Activated naive CD8-positive, alpha-beta T cell treated with anti-CD3 and anti-CD28 coated beads, Interleukin-2, amount 50 U/mL, for 24 hours (primary cell): Measurements from ENCODE around the gene HIVEP3.

ENCODE experiments used
- ATAC-seq: fragments of 150-1000 bp; cut with Tn5 transposase; one replicate; pipeline ENCODE4 v1.10.0; 2021
- DNase-seq: peaks from one replicate; pipeline ENCODE4 v3.0.0; 2021
- H3K27ac Mint-ChIP-seq: one replicate; pipeline ENCODE4 v1.8.0; 2021; ENCODE audit warnings: mild to moderate bottlenecking, mixed read lengths
- H3K27me3 Mint-ChIP-seq: one replicate; pipeline ENCODE4 v1.8.0; 2021; ENCODE audit warnings: mixed read lengths
- H3K36me3 Mint-ChIP-seq: one replicate; pipeline ENCODE4 v1.8.0; 2021; ENCODE audit warnings: low read depth, mixed read lengths
- H3K4me1 Mint-ChIP-seq: one replicate; pipeline ENCODE4 v1.8.0; 2021; ENCODE audit warnings: mixed read lengths
- H3K4me3 Mint-ChIP-seq: one replicate; pipeline ENCODE4 v1.8.0; 2021; ENCODE audit warnings: mild to moderate bottlenecking, moderate library complexity, mixed read lengths
- H3K9me3 Mint-ChIP-seq: one replicate; pipeline ENCODE4 v1.8.0; 2021; ENCODE audit warnings: mixed read lengths

The HIVEP3 gene

DNA sequence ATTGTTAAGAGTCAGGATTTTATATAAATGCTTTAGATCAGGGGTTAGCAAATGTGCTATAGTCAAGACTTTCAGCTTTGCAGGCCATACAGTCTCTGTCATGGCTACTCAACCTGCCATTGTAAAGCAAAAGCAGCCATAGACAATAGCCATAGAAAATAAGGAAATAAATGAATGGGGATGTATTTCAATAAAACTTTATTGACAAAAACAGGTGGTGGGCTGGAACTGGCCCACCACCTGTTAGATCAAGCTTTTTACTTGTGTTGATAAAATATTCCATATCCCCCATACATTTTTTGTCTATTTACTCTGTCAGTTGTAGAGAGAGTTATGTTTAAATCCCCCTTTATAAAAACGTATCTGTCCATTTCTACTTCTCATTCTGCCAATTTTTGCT, 98.9 kb downstream of the HIVEP3 start:
- no peak overlapping the region for H3K27ac Mint-ChIP-seq
- H3K36me3 Mint-ChIP-seq, result no peaks in the 10 kb centered on the region
- no peaks in the 10 kb centered on the region for H3K9me3 Mint-ChIP-seq
- H3K4me1 Mint-ChIP-seq, result peaks cover 23% of the 10 kb centered on the region
- no peak overlapping the region for H3K4me3 Mint-ChIP-seq
- DNase-seq, result no peak
- ATAC-seq, result no peak
- H3K27me3 Mint-ChIP-seq, result no peaks in the 10 kb centered on the region

DNA sequence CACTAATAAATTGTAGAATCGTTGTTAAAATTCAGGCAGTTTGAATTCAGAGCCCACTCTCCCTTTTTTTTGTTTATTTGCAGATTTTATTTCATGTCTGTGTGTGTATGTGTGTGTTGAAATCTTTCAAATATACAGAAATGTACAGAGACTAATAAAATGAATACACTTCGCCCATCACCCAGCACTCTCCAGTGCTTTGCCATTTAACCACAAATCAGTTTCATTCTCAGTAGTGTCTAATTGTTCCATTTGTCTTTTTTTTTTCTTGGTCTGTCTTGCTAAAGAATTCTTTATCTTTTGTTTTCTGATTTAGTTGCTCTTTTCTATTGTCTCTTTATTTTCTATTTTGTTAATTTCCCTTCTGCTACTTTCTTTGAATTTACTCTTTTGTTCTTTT, 99.7 kb downstream of the HIVEP3 start:
- Mint-ChIP-seq H3K27me3 (no peaks in the 10 kb centered on the region), H3K4me1 (peaks cover 23% of the 10 kb centered on the region), H3K27ac (no peak overlapping the region), H3K9me3 (no peaks in the 10 kb centered on the region), H3K36me3 (no peaks in the 10 kb centered on the region), H3K4me3 (no peak overlapping the region)
- peak; percentile 68 for ATAC-seq
- no peak for DNase-seq

- DNase-seq (no peak), ATAC-seq (no peak)
- H3K4me1 Mint-ChIP-seq, result peaks cover 30% of the 10 kb centered on the region
- H3K27me3 Mint-ChIP-seq, result no peaks in the 10 kb centered on the region
- no peak overlapping the region for H3K27ac Mint-ChIP-seq
- H3K4me3 Mint-ChIP-seq, result no peak overlapping the region
- no peaks in the 10 kb centered on the region for H3K36me3 Mint-ChIP-seq
- no peaks in the 10 kb centered on the region for H3K9me3 Mint-ChIP-seq
Observed at GRCh38 chr1:41816061-41816460, 102.7 kb downstream of the HIVEP3 start.

- no peak for ATAC-seq
- Mint-ChIP-seq H3K4me3 (no peak overlapping the region), H3K9me3 (no peaks in the 10 kb centered on the region), H3K27ac (no peak overlapping the region), H3K27me3 (no peaks in the 10 kb centered on the region), H3K4me1 (peaks cover 41% of the 10 kb centered on the region), H3K36me3 (no peaks in the 10 kb centered on the region)
- DNase-seq, result no peak
Observed at GRCh38 chr1:41813755-41814745, 104.7 kb downstream of the HIVEP3 start.

GRCh38 chr1:41813226-41813625, 105.5 kb downstream of the HIVEP3 start:
- Mint-ChIP-seq H3K9me3 (no peaks in the 10 kb centered on the region), H3K4me1 (peaks cover 44% of the 10 kb centered on the region), H3K4me3 (no peak overlapping the region), H3K36me3 (no peaks in the 10 kb centered on the region), H3K27ac (no peak overlapping the region), H3K27me3 (no peaks in the 10 kb centered on the region)
- no peak for DNase-seq
- ATAC-seq, result no peak

GRCh38 chr1:41812453-41812852, 106.3 kb downstream of the HIVEP3 start:
- H3K27ac Mint-ChIP-seq, result no peak overlapping the region
- H3K27me3 Mint-ChIP-seq, result no peaks in the 10 kb centered on the region
- no peak overlapping the region for H3K4me3 Mint-ChIP-seq
- no peaks in the 10 kb centered on the region for H3K9me3 Mint-ChIP-seq
- DNase-seq, result no peak
- H3K36me3 Mint-ChIP-seq, result no peaks in the 10 kb centered on the region
- peaks cover 52% of the 10 kb centered on the region for H3K4me1 Mint-ChIP-seq
- no peak for ATAC-seq

- Mint-ChIP-seq H3K9me3 (no peaks in the 10 kb centered on the region), H3K4me1 (peaks cover 56% of the 10 kb centered on the region), H3K4me3 (no peak overlapping the region), H3K27ac (no peak overlapping the region), H3K36me3 (no peaks in the 10 kb centered on the region), H3K27me3 (no peaks in the 10 kb centered on the region)
- ATAC-seq (no peak), DNase-seq (peak; percentile 63)
Observed at GRCh38 chr1:41812051-41812450, 106.7 kb downstream of the HIVEP3 start.

DNA sequence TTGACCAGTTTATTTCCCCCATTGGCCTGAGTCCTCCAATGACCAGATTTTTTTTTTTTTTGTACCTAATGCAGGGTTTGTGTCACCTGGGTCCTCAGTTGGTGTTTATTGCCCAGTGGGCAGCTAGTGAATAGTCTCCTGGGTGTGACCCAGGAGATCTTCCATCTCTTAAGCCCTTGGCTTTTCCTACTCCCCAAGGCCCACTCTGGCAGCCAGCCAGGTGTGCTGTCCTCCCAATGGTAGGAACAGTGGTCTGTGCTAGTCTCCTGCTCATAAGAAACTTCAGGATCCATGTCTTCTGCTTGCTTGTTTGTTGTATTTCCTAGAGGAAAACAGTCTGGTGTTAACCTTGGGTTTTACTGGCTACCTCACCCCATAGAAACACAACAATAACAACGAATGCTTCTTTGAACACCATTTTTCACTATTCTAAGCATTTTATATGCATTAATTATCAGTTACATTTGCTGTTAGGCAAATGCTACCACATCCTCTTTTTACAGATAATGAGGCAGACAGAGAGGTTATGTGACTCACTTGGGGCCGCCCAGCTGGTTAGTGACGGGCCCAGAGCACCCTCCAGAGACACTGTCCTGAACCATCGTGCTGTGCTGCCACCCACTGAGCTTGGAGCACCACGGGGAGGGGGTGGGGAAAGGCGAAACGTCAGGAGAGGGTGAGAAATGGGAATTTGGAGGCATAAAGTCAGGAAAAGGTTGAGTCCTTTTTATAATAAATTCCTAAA, 107.5 kb downstream of the HIVEP3 start:
- peak; percentile 61 for DNase-seq
- peak; percentile 77 for ATAC-seq
- Mint-ChIP-seq H3K27me3 (no peaks in the 10 kb centered on the region), H3K36me3 (no peaks in the 10 kb centered on the region), H3K4me3 (no peak overlapping the region), H3K27ac (peak overlapping the region; percentile 67), H3K4me1 (peaks cover 64% of the 10 kb centered on the region), H3K9me3 (no peaks in the 10 kb centered on the region)

DNA sequence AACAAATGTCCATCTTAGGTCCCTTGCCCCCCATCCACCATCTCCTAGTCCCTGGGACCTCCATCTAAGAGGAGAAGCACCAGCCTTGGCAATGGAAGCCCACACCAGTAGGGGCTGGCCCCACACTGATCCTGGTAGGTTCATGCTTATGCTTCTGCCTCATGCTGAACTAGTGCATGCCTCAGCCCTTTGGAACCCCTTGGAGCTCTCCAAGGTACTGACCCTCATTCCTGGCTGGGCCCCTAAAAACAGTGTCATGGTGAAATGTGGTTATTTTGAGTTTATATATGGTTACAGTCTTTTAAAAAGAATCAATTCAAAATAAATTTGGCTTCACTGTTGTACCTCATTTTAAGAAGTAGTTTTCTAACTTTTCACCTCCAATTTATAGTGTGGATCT, 108.3 kb downstream of the HIVEP3 start:
- H3K27me3 Mint-ChIP-seq, result no peaks in the 10 kb centered on the region
- DNase-seq, result peak; percentile 64
- H3K4me1 Mint-ChIP-seq, result peaks cover 72% of the 10 kb centered on the region
- no peak overlapping the region for H3K4me3 Mint-ChIP-seq
- no peaks in the 10 kb centered on the region for H3K36me3 Mint-ChIP-seq
- no peak overlapping the region for H3K27ac Mint-ChIP-seq
- no peak for ATAC-seq
- H3K9me3 Mint-ChIP-seq, result no peaks in the 10 kb centered on the region

GRCh38 chr1:41809692-41810091, 109.0 kb downstream of the HIVEP3 start:
- H3K27ac Mint-ChIP-seq, result peak overlapping the region; percentile 53
- no peak for ATAC-seq

GRCh38 chr1:41807390-41807789, 111.3 kb downstream of the HIVEP3 start:
- H3K4me1 Mint-ChIP-seq, result peaks cover 99% of the 10 kb centered on the region
- peak overlapping the region; percentile 93 for H3K27ac Mint-ChIP-seq
- DNase-seq, result no peak
- peak overlapping the region; percentile 73 for H3K4me3 Mint-ChIP-seq
- ATAC-seq, result no peak
- no peaks in the 10 kb centered on the region for H3K9me3 Mint-ChIP-seq
- no peaks in the 10 kb centered on the region for H3K36me3 Mint-ChIP-seq
- H3K27me3 Mint-ChIP-seq, result no peaks in the 10 kb centered on the region

More at GRCh38 chr1:41809692-41810091, 109.0 kb downstream of the HIVEP3 start:
- DNase-seq, result no peak
- H3K27me3 Mint-ChIP-seq, result no peaks in the 10 kb centered on the region
- no peaks in the 10 kb centered on the region for H3K36me3 Mint-ChIP-seq
- H3K4me1 Mint-ChIP-seq, result peaks cover 79% of the 10 kb centered on the region
- H3K9me3 Mint-ChIP-seq, result no peaks in the 10 kb centered on the region
- no peak overlapping the region for H3K4me3 Mint-ChIP-seq

GRCh38 chr1:41806472-41807155, 112.1 kb downstream of the HIVEP3 start:
- ATAC-seq (peak; percentile 56), DNase-seq (peak; percentile 74)
- peak overlapping the region; percentile 93 for H3K27ac Mint-ChIP-seq
- H3K4me3 Mint-ChIP-seq, result peak overlapping the region; percentile 73
- peaks cover 98% of the 10 kb centered on the region for H3K4me1 Mint-ChIP-seq
- no peaks in the 10 kb centered on the region for H3K36me3 Mint-ChIP-seq
- no peaks in the 10 kb centered on the region for H3K27me3 Mint-ChIP-seq
- H3K9me3 Mint-ChIP-seq, result no peaks in the 10 kb centered on the region

- no peaks in the 10 kb centered on the region for H3K36me3 Mint-ChIP-seq
- H3K27me3 Mint-ChIP-seq, result no peaks in the 10 kb centered on the region
- peak overlapping the region; percentile 93 for H3K27ac Mint-ChIP-seq
- H3K4me1 Mint-ChIP-seq, result peaks cover 97% of the 10 kb centered on the region
- peak; percentile 58 for DNase-seq
- no peaks in the 10 kb centered on the region for H3K9me3 Mint-ChIP-seq
- H3K4me3 Mint-ChIP-seq, result peak overlapping the region; percentile 73
- peak; percentile 78 for ATAC-seq
Observed at GRCh38 chr1:41805771-41806471, 112.8 kb downstream of the HIVEP3 start.

- peak overlapping the region; percentile 42 for H3K27ac Mint-ChIP-seq
- peak overlapping the region; percentile 7 for H3K4me3 Mint-ChIP-seq
- H3K36me3 Mint-ChIP-seq, result no peaks in the 10 kb centered on the region
- H3K9me3 Mint-ChIP-seq, result no peaks in the 10 kb centered on the region
- ATAC-seq (no peak), DNase-seq (no peak)
- peaks cover 97% of the 10 kb centered on the region for H3K4me1 Mint-ChIP-seq
- no peaks in the 10 kb centered on the region for H3K27me3 Mint-ChIP-seq
Observed at GRCh38 chr1:41804176-41804575, 114.5 kb downstream of the HIVEP3 start.
